Gastrocnemius medialis (tissue), 4 donors: ENCODE data around the gene TAS2R16.

Experiments
- POLR2A ChIP-seq, 2 donors: fragments of 450-650 bp; IDR thresholded peaks; one replicate each; pipeline ENCODE4 v1.6.1; 2017; ENCODE audit warnings: antibody characterized with exemption in 2 of 2, mild to moderate bottlenecking in 2 of 2, moderate library complexity in 2 of 2
- TF ChIP-seq, protein P1 (sequence below), 5 experiments: fragments of 450-650 bp in 3 of 5; fragments of 200-600 bp in 2 of 5; sonication (generic) in 2 of 5; IDR thresholded peaks in 4 of 5; conservative IDR thresholded peaks in 1 of 5; 1 replicate in 4 of 5; 2 replicates in 1 of 5; pipeline ENCODE4 v1.5.1; 2016 to 2019; ENCODE audit warnings: antibody characterized with exemption in 5 of 5, mild to moderate bottlenecking in 3 of 5, moderate library complexity in 3 of 5

DNA sequence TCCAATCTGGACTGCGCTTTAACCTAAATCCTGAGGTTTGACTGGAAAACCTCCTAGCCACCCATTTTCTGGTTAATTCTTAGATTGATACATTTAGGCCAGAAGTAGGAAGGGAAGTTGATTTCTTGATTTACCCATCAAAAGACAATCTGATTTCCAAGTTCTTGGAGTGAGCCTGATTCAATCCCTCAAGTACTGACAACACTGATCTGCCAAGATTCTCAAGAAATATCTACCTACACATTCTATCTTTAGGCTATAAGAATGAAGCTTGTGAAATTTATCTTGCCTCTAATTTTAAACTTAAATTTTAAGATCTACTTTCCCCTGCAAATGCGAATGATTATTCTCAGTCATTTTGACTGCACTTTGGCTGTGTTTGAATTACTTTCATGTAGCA, 5.9 kb downstream of the TAS2R16 start:
- TF ChIP-seq, protein P1, sequence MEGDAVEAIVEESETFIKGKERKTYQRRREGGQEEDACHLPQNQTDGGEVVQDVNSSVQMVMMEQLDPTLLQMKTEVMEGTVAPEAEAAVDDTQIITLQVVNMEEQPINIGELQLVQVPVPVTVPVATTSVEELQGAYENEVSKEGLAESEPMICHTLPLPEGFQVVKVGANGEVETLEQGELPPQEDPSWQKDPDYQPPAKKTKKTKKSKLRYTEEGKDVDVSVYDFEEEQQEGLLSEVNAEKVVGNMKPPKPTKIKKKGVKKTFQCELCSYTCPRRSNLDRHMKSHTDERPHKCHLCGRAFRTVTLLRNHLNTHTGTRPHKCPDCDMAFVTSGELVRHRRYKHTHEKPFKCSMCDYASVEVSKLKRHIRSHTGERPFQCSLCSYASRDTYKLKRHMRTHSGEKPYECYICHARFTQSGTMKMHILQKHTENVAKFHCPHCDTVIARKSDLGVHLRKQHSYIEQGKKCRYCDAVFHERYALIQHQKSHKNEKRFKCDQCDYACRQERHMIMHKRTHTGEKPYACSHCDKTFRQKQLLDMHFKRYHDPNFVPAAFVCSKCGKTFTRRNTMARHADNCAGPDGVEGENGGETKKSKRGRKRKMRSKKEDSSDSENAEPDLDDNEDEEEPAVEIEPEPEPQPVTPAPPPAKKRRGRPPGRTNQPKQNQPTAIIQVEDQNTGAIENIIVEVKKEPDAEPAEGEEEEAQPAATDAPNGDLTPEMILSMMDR (IDR thresholded peaks at IDR 0.05 in 4 of 5, conservative IDR thresholded peaks at IDR 0.05 in 1 of 5), result no peak
- TF ChIP-seq POLR2A (IDR thresholded peaks at IDR 0.05), result no peak
